Globus pallidus (tissue), 1 donor: ENCODE measurements around the gene SYNJ2.

Experiments
- DNase-seq: peaks from one replicate; pipeline ENCODE4 v3.0.0-alpha.2; 2015; ENCODE audit warnings: low spot score

The SYNJ2 gene

DNA sequence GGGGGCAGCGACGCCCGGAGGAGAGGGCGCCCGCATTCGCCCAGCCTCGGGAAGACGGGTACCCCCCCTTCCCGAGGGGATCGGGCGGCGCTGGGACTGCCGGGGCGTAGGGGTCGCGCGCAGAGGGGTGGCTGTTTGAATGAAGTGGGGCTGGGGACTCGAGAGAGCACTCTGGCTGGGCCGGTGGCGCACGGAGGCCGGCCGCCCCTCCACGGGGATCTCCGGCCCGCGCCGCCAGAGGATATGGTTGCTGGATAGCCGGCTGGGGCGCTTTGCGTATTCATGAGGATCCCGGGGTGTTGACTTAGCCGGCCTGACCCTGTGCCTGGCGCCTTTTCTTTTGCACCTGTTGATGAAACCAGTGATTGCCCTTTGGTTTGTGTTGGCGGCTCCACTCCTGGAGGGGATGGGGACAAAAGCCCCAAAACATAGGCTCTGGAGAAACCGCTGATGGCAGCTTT, 469 bp downstream of the SYNJ2 start:
- peak; percentile 41 for DNase-seq

DNA sequence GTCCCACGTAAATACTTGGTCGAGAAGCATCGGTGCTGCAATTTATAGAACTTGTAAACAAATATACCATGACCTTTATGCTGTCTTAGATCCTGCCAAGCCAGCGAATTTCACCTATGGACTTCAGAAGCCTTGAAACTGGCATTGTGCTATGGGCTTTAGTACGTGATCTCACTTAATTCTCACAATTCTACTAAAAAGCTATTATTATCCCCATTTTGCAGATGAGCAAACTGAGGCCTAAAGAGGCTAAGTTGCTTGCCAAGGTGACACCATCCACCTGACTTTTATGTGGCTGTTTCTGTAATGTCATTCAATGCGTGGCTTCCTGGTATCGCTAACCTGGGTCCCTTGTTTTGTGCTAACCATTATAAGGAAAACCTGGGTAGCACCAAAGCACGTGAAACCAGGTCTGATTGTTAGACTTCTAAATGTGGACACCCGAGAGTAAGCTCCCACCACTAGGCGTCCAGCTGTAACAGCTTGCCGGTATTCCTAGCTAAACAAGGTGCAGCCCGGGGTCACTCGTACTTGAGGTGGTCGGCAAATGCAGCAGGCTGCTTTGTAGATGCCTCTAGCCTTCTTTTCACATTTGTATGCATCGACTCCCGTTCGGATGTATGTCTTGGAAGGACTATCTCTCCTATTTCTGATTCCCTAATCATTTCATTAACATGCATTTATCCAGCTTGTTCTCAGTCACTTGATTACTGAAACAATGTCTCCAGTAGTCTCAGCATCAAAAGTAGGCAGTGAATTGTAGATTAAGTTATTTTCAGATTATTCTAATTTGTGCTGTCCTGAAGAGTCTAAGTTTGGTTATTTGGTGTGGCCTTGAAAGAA, 1.1 kb downstream of the SYNJ2 start:
- peak; percentile 65 for DNase-seq

DNA sequence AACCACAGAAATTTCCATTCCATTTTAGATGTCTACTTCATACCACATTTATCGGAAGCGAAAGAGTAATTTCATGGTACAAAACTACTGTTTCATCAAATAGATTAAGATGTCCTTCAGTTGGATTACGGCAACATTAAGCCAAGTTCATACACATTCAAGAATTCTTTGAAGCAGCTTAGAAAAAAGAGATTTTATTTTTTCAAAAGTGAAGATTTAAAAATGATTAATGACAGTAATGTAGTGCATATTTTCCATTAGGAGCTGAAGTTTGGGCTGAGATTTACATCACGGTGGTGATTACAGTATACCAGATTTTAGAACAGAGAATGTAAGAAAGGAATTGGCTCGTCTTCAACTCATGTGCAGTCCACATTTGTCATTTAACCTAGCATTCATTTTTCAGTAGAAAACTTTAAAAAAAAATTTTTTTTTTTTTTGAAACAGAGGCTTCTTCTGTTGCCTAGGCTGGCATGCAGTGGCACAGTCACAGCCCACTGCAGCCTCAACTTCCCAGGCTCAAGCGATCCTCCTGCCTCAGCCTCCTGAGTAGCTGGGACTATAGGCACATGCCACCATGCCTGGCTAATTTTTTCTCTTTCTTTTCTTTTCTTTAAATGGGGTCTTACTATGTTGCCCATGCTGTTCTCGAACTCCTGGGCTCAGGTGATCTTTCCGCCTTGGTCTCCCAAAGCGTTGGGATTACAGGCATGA, 1.9 kb downstream of the SYNJ2 start:
- DNase-seq = no peak

DNA sequence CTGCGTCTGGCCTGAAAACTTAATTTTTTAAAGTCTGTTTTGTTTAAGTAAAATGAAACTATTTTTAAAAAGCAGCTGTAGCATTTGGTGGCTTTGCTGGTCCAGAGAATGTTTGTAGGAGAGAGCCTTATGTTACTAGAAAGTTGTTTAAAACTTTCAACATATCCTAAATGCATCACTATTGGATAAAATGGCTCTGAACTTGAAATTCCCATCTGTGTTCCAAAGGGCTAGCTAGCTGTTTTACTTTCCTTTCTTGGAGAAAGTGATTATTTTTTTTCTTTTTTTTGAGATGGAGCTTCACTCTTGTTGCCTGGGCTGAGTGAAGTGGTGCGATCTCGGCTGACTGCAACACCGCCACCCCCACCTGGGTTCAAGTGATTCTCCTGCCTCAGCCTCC, 2.5 kb downstream of the SYNJ2 start:
- no peak for DNase-seq

DNA sequence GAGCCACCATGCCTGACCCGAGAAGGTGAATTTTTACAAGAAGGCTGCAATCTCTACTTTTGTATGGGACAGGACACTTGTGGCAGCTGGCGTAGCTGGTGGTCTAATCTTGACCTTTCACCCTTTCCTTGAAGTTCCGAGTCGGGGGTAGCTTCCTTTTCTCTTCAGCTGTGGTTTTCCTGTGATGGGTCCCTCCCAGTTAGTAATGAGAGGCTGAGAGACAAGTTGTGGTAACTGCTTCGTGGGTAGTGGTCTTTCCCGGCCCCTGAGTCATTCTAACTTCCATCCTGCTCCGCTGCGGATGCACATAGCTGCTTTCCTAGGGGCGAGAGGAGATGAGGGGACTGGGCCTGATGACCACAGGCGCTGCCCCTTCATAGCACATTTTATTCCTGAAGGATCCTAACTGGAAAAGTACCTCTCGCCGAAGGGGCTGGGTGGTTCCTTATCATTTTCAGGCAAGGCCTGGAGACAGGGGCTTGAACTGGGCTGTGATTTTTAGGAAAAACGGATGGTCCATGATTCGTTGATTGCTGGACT, 3.1 kb downstream of the SYNJ2 start:
- no peak for DNase-seq

DNA sequence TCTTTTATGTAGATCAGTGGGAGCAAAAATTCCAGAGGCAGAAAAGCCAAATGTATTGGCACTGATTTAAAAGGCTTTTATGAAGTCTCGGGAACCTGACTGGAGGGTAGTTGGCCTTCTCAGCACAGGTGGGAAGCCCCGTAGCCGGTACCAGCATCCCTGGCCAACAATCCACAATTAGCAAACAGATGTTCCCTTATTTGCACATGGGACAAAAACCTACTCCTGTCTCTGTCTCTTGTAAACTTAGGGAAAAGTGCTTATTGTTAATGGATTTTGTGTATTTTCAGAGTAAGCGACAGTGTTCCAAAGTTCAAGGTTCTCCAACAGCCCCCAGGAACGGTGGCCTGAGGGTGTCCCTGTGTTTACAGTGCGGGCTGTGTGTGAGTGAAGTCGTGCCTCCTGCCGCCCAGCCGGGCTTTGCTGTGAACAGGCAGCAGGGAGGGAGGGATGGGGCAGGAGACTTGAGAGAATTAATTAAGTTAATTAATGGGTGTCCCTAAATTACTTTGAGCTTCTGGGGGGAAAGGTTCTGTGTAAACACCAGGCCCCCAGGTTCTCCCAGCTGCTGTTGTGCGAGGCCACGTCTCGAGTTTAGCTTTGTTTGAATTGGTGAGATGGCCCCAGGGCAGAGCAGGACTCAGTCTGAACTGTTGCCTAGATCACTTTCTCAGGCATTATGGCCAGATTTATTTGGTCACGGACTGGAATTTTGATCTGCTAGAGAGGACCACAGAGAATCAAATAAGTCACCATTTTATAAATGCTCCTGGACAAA, 3.9 kb downstream of the SYNJ2 start:
- no peak for DNase-seq

DNA sequence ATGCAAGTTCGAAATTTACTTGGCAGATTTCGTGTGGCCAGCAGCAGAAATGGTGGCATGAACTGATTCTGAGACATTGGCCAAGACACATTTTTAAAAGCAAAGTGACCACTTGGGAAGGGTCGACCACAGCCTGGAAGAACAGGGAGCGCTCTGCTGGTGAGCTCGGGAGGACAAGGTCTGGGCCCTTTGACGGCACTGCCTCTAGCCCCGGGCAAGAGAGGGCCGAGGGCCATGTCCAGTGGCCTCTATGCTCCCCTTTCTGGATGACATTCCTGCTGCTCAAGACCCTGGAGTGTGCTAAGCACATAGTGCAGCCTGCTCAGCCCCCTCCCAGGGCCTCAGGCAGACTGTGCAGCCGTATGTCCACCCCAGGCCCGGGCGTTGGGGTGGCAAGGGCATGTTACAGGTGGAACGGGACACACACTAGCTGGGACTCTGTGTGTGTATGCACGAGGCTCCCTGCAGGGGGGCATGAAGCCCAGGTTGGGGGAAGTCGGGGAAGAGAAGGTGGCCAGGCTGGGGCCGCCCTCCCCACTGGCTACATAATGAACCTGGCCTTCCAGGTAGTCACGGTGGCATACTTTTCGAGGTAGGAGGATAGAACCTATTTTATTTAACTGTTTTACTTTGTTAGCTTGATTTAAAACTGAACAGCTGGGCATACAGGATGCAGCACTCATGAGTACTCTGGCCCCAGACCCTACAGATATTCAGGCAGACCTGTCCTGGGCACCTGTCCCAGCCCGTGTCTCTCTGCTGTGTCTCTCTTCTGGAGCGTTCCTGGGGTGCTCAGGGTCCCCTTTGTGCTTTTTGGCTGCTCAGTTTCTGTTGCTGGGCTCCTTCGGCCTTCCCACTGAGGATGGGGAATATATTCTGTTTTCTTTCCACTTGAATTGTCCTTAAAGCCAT, 6.4 kb downstream of the SYNJ2 start:
- DNase-seq = no peak

DNA sequence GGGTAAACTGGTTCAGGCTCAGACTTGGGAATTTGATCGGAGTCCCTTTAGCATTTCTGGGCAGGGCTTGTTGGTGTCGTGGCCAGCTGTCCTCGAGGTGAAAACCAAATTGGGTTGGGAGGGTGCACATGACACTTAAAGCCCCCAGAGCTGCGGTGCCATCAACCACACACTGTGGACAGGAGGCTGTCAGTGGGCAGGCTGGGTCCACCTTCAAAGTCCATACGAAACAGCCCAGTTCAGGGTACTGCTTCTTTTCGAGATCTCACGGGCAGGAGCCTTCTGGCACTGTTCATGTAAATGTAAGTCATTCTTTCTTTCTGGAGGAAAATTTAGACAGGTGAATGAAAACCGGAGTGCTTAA, 7.0 kb downstream of the SYNJ2 start:
- DNase-seq = no peak

DNA sequence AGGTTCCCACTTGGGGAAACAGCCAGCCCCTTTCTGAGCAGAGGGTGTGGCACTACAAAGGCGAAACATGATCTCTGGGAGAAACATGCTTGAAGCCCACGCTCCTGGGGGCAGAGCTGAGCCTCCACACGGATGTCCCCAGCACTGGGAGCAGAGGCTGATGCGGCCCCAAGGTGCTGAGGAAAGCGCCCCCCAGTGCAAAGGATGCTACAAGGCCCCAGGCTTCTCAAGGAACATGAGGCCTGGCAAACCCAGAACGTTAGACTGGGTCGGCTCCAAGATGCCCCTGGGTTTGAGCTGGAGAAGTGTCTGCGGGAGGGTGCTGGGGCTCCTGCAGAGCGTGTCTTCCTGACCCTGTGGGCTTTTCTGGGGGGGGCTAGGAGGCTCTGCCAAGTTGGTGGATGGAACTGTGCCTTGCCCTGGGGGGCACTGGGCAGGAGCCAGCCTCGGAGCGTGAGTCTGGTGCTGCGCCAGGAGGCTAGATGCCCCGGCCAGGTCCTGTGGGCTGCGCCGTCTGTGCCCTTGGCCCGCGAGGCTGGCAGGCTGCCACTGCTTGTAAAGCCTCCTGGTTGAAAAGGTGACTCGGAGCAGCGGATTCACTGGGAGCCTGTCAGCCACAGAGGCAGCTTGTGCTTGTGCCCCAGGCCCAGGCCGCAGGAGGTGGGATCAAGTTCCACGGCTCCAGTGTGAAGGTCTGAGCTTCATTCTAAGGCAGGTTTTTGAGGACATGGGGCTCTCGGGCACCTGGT, 8.1 kb downstream of the SYNJ2 start:
- DNase-seq = no peak

DNA sequence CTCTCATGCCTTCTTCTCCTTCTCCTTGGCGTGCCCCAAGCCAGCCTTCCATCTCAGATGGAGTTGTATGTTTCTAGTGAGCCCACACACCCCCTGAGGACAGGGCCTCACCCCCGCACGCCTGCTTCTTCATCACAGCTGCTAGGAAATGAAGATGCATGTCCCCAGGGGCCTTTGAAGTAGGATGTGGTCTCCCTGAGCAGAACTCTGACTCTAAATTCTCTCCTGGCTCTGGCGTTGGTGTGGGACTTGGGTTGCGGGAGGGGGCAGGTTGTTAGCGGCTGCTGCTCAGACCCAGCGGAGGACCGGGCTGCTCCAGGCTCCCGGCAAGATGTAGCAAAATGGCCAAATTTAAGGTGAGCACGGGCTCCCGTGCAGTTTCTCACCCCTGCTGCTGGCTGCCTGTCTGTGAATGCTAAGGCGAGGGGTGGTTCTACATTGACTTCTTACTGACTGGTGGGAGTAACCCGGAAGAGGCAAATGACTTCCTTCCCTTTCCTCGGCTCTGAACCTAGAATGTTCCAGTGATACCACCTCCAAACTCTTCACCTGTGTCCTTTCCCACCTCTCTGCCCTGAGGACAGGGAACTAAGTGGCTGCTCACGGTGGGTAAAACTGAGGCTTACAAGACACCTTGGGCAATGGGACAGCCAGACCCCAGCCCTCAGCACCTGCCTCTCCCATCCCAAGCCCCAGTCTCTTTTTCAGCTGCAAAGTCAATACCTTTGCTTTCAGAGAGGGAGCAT, 8.8 kb downstream of the SYNJ2 start:
- DNase-seq = no peak

DNA sequence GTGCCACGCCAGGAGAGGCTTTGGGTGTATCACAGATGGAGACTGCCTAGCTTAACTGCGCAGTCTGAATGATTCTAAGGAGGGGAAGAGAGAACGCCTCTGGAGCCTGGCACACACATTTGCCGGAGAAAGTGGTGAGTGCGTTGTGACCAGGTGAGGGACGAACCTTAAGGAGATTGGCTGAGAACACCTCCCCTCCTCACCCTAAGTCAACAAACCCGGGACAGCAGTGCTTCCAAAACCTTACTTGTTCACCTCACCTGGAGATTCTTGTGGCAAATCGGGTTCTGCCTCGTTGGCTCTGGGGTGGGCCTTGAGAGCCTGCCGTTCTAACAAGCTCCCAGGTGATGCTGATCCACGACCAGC, 9.4 kb downstream of the SYNJ2 start:
- DNase-seq = no peak

DNA sequence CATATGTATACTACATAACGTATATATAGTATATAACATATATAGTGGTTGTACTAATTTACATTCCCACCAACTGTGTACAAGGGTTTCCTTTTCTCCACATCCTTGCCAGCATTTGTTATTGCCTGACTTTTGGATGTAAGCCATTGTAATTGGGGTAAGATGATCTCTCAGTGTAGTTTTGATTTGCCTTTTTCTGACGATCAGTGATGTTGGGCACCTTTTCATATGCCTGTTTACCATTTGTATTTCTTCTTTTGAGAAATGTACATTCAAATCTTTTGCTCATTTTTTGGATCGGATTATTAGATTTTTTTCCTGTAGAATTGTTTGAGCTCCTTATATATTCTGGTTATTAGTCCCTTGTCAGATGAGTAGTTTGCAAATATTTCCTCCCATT, 11.4 kb downstream of the SYNJ2 start:
- DNase-seq = no peak

DNA sequence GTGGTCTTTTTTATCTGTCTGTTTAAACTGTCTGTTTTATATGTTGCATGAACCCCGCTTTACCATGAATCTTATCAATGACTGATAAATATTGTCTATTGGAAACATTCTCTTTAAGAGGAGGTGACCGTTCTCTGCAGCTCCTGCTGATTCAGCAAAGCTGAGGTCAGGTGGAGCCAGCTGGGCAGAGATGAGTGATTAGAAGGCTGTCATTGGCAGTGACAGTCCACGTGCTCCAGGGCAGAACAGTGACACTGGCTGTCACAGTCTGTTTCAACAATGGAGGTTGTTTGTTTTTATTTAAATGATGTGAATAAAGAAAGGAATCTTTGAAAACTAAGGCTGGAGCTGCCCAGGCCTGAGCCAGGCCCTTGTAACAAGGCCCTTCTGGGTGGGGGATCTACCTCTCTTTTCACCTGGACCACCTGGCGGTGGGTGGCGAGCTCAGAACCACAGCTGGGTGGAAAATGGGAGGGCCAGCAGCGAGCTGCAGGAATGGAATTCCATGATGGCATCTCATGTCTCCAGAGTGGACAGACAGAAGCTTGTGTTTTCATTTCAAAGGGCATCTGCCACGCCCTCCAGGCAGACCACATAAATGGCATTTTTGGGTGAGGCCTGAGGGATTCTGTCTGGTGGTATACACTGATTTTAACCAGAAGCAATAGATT, 12.6 kb downstream of the SYNJ2 start:
- peak; percentile 82 for DNase-seq

DNA sequence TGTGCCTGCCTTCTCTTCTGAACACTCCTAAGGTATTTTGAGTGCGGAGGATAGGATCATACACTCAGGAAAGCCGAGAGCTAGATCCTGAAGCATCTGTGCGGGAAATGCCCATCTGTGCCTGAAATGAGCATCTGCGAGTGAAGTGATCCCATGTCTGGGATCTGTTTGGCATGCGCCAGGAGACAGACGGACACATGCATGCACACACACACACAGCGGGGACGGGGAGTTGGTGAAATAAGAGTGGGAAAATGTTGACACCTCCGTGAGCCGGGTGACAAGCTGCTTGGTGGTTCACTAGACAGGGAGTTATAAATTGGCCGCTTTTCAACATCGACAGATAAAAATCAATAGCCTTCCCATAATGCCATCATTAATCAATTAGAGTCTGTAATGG, 13.8 kb downstream of the SYNJ2 start:
- no peak for DNase-seq

DNA sequence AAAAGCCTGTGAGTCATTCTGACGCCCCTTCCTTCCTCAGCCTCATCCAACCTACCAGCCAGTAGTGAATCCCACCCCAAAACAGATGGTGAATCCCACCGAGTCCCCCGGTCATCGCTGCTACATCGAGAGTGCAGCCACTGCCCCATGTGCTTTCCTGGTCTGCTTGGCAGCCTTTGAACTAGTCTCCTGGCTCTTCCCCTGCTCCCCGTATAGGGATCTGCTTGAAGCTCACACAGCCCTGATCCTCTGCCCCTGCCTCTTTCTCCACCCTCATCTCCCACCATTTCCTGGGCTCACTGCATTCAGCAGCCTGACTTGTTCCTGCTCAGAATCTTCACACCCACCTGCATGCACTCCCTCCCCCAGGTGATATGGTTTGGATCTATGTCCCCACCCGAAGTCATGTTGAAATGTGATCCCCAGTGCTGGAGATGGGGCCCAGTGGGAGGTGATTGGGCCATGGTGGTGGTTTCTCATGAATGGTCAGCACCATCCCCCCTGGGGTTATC, 14.6 kb downstream of the SYNJ2 start:
- no peak for DNase-seq

DNA sequence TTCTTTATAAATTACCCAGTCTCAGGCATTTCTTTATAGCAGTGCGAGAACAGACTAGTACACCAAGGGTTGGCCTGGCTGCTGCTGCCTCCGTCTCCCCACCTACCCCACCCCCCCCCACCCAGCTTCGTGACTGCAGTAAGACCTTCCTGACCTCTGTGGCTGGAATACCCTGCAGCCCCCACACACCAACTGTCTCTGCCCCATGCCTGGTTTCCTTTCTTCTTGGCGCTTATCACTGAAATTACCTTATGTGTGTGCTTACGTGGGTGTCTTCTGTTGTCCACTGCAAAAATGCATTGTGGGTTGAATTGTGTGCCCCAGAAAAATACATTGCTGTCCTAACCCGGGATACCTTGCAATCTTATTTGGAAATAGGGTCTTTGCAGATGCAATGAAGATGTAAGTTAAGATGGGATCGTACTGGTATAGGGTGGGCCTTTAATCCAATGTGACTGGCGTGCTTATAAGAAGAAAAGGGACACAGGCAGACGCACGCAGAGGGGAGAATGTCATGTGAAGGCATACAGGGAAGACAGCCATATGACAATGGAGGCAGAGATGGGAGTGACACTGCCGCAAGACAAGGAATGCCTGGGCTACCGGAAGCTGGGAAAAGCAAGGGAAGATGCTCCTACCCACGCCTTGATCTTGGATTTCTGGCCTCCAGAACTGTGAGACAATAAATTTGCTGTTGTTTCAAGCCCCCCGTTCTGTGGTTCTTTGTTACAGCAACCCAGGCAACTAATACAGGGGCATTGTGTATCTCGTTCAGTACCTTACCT, 15.4 kb downstream of the SYNJ2 start:
- peak; percentile 54 for DNase-seq

DNA sequence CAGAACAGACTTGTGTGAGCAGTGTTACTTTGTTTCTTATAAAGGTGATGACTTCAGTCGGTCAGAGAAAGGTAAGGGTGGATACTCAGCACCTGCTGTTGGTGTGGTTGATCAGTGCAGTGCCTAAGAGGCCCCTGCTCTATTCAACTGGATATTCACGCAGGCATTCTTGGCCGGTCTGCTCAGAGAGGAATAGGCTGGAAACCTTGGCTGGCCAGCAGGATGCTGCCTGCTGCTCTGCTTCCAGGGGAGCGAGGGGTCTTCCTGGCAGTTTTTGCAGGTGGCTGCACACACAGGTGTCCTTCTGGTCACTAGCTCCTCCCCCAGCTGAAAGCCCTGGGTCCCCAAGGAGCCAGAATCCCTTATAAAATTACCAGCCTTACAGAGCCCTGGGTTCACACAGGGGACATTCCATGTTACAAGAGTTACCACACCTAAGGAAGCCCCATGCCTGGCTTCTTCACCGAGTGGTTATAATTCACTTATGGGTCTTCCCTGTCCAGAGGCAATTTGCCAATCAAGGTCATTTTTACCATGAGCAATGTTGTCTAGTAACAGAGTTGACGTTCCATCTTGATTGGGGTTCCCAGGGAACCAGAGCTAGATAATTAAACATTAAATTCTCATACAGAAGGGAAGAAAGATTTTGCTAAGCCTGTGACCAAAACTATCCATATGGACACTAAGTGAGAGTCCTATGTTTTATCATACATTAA, 16.4 kb downstream of the SYNJ2 start:
- DNase-seq = no peak

DNA sequence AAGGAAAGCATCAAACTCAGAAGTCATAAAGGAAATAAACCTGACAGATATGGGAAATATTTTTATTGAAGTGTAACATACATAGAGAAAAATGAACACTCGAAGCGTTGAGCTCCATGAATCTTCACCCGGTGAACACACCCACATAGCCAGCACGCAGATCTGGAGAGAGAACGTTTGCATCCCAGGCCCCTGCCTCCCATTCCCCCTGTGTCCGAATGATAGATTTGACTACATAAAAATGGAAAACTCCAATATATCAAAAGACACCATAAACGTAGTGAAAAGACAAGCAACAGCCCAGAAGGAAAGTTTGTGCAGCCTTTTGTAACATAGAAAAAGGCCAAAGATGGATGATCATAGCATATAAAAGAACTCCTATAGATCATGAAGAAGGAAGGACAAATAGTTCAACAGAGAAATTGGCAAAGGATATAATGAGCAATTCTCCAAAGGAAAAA, 17.1 kb downstream of the SYNJ2 start:
- no peak for DNase-seq
